ENCODE results near the gene CHI3L1.
A peak's percentile ranks its signal among the peaks of the same experiment; 100 is the strongest.

Gene CHI3L1

DNA sequence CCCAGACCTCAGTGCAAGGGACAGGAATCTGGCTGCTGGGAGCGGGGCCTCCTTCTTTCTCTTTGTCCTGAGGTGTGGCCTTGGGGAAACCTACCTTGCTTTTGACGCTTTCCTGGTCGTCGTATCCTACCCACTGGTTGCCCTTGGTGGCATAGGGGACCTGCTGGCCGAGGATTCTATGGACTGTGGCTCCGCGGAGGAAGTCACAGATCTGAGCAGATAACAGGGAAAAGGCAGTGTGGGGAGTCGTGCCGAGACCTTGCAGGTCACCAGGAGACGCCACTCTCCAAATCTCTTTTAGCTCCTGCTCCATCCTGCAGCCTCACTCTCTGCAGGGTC is 6.9 kb downstream of the CHI3L1 start:
- DNase-seq = no peak

DNA sequence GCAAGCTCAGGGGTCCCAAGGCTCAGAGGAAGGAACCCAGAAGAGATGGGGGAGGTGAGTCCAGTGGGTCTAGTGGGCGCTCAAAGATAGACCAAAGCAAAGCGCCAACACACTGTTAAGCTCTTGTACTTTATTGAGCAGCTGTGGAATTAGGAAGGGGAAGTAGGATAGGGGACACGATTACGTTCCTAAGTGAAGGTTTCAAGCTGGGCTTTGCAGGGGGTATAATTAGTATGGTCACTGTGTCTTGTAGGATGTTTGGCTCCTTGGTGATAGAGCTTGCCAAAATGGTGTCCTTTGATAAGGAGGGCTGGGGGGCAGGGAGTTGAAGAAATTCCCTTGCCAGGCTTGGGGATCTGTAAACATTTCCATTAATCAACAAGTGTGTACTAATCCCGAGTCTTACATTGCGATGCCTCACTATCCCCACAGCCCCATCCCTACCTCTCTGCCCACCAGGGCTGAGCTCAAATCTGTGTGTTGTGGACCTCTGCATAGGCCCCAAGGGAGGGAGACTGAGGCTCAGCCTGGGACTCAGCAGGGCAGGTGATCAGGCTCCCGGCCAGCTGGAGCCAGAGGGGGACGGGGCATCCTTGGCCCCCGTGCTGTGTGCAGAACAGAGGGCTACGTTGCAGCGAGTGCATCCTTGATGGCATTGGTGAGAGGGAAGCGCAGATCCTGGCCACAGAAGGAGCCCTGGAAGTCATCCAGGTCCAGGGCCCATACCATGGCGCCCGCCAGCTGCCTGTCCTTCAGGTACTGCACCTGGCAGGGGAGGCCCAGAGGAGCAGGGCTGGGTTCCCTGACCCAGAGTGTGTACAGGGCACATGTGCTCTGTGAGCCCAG is 7.5 kb downstream of the CHI3L1 start:
- no peak for DNase-seq

DNA sequence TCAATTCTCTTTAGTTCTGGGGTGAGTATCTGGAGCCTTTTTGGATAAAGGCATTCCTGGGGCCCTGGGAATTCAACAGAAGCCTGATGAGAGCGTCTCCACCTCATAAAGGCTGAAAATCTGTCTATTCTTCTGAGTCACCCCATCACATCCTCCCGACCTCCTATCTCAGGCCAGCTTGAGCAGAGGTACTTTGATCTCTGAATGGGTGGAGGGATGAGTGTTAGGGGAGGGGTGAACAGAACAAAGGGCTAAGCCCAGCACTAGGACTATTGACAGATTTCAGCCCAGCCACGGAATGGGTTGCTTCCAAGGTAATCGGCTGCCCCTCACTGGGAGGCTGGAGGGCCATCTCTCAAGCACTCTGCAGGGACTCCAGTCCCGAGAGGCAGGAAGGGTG is 8.4 kb downstream of the CHI3L1 start:
- no peak for DNase-seq

DNA sequence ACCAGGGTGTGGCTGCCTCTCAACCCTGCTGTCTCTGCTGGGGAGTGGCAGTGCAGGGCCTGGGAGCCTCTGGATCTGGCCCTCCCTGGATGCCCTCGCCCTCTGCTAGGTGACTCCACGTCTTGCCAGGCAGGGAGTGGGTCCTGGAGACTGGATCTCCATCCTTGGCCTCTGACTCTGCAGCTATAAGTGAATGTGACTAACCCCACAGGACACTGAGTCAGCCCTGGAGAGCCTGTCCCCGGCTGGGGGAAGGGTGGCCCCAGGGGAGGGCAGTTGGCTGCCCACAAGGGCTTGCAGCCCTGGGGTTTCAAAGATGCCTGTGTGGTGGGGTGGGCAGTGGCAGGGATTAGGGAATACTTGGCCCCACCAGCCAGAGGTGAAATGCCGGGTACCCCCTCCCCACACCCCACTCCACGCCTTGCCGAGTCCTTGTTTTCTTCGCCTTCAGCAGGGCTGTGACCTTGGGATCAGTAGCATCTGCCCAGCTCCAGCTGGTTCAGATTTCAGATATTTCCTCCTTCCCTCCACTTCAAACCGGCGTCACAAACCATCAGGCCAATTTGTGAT is 8.9 kb downstream of the CHI3L1 start:
- DNase-seq = peak; percentile 42

DNA sequence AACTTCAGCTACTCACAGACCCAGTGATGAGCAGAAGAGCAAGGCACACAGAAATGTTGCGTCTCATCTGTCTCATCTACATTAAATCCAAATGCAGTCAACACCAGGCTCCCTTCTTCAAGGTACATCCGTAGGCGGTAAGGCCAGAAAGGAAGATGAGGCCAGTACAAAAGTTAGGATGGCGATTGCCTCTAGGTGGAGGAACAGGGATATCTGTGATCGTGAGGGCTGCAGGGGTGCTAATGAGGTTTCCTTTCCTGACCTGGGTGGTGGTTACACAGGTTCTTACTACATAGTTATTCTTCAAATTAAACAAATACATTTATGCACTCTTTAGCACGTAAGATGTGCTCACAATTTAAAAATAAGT is 9.5 kb downstream of the CHI3L1 start:
- no peak for DNase-seq

DNA sequence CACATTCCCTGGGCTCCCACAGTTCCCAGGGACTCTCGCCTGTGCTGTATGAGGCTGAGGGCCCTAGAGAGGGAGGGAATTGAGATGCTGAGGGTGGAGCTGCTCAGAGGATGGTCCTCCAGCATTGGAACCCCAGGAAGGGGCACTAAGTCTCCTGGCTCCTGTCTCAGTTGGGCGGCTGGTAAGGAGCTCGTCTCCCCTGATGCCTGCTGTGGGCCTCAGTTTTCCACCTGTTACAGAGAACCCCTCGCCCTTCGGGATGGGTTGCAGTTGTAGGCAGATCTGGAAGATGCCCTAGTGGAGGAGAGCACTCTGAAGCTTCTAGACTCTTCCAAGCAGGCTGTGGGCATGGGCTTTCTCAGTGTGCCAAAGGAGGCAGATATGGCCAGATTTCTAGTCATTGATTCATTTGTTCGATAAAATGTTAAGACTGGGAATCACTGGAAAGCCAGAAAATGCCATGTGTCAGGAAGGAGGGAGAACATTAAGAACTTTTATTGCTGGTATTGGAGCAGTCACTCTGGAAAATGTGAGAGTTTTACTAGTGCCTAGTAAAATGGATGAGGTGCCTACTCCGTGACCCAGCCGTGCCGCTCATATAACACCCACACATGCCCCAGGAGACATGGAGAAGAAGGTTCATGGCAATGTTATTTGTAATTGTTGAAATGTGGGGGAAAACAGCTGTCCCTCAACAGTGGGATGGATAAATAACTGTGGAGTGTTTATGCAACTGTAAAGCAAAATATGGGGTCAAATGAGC is 10.1 kb downstream of the CHI3L1 start:
- DNase-seq = no peak

DNA sequence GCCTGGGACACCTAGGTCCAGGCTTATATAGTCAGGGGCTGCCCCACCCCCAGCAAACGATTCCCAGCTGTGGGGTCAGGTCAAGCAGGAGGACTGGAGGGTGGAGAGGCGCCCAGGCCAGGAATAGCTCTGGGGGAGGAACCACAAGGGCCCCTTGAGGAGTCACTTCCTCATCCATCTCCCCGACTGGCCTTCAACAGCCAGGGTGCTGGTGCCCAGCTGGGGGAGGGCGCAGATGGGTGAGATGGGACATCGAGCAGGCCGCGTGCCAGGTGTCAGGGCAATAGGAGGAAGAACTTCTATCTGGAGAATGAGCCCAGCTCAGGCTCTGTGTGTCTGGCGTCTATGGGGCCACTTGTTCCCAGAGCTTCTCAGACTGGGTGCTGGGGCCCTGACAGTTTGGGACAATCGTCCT is 10.7 kb downstream of the CHI3L1 start:
- no peak for DNase-seq

DNA sequence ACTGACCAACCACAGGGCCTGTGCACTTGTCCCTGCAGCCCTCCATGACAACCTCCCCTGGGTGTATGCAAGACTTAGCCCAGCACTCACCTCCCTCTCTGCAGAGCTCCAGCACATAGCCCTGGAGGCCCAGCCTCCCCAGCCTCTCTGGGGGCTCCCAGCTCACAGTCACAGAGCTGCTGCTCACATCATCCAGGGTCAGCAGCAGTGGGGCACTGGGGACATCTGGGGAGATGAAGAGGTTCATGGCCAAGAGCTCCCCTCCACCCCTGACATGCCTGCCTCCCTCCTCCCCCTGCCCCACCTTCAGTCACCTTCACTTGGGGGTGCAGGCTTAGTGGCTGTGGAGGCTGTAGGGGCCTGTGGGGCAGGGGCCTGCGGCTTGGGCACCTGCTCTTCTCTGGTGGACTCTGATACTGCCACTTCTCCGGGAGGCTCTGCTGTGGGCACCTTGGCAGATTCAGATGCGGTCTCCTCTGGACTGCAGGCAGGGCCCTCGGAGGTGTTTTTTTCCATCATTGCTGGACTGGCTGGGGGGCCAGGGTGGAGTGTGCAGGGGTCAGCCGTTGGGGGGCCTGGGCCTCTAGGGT is 11.2 kb downstream of the CHI3L1 start, which contains the start of gene MYBPH:
MYBPH (minus strand) TSS at position 590 of the 590 bp plus-strand sequence; CDS start at position 519, 71 bp downstream.
- DNase-seq = no peak

DNA sequence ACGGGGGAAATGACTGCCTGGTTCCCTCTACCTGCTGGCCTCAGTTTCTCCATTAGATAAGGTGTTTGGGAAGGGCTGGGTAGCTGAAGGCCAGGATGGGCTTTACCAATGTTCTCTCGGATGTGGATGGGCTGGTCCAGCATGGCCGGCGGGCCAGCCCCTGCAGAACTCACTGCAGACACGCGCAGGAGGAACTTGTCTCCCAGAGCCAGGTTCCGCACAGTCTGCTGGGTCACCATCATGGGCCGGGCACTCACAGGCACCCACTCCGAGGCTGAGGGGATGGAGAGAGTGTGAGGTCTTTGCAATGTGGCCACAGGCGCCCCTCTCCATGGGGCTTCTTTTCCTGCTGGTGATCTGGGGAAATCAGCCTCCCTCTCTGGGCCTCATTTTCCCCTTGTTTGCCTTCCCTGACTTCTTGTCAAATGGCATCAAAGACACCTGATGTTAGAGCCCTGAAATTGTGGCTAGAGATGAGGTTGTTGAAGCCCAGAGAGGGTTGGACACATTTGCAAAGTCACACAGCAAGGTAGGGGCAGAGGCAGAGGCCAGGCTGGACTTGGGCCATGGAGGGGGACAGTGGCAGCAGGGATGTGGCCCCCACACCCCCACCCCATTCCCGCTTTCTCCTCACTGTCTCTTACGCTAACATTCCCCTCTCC is 12.0 kb downstream of the CHI3L1 start:
- no peak for DNase-seq

DNA sequence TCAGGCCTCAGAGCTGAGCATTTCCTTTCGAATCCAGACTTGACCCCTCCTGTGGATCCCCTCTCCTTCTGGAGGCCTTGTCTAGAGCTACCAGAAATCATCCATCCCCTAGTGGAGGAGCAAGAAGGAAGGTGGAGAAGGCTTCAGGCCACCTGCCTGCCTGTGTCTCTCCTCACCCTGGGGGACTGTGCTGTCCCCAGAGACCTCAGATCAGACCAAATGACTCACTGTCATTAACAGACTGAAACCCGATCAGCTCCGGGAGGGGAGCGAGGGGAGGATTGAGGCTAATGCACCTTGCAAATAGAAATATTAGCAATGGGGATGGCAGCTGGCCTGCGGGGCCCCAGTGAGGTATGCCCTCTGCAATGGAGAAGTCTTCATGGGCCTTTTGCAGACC is 12.9 kb downstream of the CHI3L1 start:
- DNase-seq = no peak

DNA sequence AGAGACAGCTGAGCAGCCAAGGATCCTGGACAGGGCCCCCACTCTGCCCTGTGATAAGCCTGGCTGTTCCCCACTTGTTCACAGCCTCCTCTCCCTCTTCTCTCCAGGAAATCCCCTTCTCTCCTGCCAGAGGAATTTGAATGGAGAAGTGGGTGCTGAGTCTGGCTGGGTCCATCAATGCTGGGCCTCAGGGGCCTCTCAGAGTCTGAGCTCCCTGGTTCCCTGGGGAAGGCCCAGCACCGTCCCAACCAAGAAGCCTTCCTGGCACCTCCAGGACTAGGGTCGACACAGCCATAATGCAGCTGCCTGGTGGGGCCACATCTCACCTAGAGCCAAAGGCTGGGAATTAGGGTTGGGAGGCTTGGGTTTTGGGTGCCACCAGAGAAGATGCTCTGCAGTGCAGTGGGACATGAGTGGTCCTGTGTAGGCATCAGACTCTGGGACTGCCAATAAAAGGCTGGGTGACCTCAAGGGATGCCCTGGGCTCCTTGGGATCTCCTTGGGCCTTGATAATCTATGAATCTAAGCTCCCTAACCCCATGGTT is 13.4 kb downstream of the CHI3L1 start:
- no peak for DNase-seq

DNA sequence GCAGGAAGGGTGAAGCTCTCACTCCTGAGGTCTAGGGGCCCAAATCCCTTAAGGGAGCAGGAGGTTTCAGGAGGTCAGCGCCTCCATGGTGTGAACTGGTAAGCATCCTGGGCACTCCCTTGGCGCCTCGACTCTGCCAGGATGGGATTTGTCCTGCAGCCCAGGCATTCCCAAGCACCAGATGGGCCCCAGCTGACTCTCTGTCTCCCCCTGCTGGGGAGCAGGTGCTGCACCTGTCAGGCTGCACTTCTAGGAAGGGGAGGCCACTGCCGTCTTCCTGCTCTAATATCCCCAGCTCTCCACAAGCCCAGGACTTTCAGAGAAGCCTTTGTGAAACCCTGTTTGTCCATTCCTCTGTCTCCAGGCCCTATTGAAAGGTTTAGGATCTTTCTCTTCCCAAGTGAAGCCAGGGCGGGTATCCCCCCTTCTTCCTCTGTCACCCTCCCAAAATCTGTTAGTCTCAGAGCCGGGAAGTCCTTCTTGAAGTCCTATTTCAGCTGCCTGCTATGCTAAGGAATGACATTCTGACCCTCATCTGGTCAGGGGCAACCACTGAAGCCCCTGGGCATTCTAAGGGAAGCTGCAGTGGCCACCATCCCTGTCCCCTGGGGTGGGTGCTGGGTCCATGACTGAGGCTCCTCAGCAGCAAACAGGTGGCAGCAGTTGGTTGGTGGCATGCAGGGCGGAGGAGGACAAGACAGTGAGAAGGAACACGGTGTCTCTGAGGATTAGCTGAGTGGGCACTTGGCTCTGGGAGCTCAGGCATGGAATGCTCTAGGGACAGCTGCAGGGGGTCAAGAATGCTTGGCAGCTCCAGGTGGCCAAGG is 14.1 kb downstream of the CHI3L1 start:
- DNase-seq = peak; percentile 92

DNA sequence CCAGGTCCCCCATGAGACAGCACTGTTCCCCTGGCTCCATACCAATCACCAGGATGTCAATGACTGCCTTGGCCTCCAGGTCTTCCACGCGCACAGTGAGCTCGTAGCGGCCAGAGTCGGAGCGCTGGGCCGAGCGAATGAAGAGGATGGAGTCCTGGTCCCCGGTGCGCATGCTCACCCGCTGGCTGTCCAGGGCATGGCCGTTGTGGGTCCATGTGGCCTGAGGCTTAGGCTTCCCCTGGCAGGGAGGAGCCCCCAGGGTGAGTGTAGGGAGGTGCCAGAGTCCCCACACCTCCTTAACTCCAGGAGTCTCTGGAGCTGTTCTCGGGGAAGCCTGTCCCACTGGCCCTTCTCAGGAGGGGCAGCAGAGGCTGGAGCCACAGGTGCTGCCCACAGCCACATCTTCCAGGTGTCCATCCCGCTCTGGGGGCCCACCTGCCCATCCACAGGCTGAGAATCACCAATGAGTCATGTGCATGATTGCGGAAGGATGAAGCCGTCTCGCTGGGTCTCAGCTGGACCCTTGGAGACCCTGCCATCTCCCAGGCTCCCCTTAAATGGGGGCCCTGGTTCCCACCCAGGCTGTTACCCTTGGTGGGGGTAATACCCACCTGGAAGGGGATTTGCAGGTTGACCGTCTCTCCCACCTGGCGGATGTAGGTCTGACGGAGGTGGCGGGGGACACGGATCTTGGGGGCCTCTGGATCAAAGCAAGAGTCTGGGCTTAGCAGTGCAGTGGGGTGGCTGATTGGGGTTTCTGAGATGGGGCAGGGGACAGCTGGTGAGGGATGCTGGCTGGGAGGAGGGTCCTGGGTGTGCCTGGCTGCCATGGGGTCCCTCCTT is 14.9 kb downstream of the CHI3L1 start:
- no peak for DNase-seq

DNA sequence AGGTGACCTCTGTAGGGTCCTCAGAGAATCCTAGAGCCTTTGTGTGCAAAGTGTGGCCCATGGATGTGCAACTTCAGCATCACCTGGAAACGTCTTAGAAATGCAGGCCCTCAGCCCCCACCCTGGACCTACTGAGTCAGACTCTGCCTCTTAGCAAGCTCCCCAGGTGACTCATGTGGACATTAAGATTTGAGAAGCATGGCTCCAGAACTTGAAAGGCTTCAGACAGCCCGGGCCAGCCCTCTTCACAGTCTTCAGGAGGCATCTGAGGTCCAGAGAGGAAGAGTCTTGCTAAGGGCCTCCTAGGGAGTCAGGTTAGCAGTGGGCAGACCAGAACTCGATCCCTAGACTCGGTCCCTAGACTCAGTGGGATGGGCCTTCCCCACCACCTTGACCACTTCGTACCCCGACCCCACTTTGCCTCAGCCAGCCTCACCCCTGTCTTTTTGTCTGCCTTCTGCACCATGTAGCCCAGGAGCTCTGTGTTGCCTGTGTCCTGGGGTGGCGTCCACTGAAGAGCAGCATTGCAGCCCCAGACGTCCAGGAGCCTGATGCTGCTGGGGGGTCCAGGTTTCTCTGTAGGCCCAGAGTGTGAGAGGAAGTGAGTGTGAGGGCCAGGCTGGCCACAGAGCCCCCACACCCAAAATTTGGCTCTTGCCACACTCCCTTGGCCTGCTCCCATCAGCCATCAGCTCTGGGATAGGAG is 15.7 kb downstream of the CHI3L1 start:
- DNase-seq = no peak

DNA sequence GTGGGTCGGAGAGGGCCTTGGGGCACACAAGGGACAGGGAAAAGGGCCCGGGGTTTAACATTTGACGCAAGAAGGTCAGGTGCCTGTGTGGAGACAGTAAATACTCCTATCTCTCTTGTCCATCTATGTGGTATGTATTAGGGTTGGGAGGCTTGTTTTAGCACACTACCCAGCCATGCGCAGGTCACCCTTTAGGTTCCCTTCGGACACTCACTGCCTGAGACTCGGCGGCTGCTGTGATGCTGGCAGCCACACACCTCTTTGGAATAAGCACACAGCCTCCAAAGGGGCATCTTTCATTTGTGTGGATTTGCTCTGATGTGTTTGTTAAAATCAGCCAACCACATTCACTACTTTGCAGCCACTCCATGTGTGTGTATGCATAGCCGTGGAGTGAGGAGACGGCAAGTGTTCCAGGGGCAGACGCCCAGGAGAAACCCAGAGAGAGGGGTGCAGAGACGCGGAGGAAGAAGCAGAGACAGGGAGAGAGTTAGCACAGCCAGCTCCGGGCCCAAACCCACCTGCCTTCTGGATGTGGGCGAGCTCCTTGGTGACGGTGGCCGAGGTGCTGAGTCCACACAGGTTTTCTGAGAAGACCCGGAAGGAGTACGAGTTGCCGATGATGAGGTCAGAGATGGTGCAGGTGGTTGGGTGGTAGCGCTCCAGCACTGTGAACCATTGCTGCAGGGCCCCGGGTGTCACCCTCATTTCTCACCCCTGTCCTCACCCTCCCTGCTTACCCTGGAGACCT is 16.6 kb downstream of the CHI3L1 start:
- DNase-seq = no peak

DNA sequence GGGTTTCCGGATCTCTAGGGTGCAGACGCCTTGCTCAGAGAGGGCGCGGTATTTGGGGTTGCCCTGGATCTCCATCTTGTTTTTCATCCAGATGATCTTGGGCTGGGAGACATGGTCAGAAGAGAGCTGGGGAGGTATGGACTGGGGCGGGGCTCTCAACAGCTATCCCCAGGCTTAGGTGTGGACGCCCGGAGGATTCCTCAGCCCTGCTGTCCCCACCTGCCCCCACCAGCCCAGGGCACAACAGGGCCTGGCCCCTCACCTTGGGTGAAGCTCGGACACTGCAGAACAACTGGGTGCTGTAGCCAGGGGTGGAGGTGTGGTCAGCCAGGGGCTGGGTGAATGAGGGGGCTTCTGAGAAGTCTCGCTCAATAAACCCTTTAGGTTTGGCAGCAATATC is 17.5 kb downstream of the CHI3L1 start:
- DNase-seq = no peak

DNA sequence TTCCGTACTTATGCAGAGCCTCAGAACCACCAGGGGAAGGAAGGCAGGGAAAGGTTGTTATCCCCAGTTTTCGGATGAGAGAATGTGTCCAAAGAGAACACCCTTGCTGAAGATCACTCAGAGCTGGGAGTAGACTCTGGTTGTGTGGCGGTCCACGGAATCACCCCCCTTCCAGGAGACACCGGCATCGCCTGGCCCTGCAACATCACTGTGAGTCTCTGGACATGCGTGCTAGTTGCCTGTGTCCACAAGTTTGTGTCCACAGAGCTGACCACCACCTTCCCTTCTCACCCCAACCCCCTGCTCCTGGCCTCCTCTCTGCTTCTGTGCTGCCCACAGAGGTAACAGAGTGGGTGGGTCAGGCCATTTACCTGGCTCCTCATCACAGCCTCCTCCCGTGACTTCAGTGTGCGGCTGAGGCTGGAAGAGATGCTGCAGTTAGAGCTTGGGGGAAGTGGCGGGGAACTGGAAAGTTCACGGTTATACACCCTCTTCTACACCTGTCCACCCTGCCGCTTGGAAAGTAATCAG is 18.2 kb downstream of the CHI3L1 start:
- no peak for DNase-seq

DNA sequence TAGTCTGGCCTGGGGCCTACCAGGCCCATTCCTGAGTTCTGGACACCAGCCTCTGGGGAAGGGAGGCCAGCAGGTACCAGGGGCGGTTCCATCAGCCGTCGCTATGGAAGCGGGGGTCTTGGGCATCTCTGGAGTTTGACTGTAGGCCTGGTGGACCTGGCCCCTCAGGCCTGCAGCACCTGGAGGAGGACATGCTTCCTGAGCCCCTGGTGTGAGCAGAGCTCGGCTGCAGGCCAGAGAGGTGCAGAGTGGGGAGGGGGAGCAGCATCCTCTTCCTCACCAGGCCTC is 18.6 kb downstream of the CHI3L1 start:
- no peak for DNase-seq

All from 8988T (cell line).